GM23338 (cell line): ENCODE results near the gene R3HDM4.
"Not testable (repeated sequence)": the region's sequence is repeated elsewhere in the genome, so short reads cannot be mapped to it uniquely, and the experiment has no call there.

ENCODE experiments used
- EZH2 ChIP-seq: fragments of 200-600 bp; sonication (generic); IDR thresholded peaks from one replicate; pipeline ENCODE4 v1.8.0; 2017; ENCODE audit warnings: antibody characterized with exemption, mild to moderate bottlenecking, low read depth; ENCODE audit not compliant: unreplicated experiment
- POLR2AphosphoS5 ChIP-seq: IDR thresholded peaks from 2 replicates; pipeline ENCODE4 v1.6.1; 2016; ENCODE audit warnings: antibody characterized with exemption, low read depth

DNA sequence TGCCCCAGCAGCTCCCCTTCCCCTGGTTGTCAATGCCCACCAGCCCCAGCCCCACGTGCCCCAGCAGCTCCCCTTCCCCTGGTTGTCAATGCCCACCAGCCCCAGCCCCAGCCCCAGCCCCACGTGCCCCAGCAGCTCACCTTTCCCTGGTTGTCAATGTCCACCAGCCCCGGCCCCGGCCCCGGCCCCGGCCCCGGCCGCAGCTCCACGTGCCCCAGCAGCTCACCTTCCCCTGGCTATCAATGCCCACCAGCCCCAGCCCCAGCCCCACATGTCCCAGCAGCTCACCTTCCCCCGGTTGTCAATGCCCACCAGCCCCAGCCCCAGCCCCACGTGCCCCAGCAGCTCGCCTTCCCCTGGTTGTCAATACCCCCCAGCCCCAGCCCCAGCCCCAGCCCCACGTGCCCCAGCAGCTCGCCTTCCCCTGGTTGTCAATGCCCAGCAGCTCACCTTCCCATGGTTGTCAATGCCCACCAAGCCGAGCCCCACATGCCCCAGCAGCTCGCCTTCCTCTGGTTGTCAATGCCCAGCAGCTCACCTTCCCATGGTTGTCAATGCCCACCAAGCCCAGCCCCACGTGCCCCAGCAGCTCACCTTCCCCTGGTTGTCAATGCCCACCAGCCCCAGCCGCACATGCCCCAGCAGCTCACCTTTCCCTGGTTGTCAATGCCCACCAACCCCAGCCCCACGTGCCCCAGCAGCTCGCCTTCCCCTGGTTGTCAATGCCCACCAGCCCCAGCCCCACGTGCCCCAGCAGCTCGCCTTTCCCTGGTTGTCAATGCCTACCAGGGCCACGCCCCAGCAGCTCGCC is 34.1 kb downstream of the R3HDM4 start:
- TF ChIP-seq EZH2, POLR2AphosphoS5: not testable (repeated sequence)
